GM21619 (cell line): ENCODE data around the gene RPLP2.

Source experiments
- ATAC-seq: cut with Tn5 transposase; IDR thresholded peaks from one replicate; pipeline ENCODE4 v1.9.1; 2021; ENCODE audit not compliant: unreplicated experiment

RPLP2 gene

DNA sequence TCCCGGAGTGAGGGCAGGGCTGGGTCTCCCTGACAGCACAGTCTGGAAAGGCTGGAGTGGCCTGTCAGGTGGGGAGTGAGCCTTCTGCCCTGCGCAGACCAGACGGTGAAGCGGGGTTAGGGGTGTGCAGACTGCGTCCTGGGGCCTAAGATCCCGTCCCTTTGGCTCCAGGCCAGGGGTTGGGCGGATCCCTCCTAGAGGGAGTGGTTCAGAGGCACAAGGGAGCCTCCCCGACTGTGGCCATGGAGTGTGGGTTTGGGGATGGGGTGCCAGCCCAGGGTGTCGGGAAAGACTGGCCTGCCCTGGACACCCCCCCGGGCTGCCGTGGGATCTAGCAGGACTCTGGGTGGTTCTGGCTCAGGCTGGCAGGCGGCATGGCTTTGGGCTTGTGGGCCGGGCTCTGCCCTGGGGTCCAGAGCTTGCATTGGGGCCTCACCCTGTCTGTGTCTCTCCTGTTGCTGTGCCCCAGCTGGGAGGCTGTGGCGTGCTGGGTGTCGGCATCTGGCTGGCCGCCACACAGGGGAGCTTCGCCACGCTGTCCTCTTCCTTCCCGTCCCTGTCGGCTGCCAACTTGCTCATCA is 52.4 kb downstream of the RPLP2 start:
- ATAC-seq: no peak
